HCT116 (cell line): ENCODE results near the gene METTL15. TPM values are rescaled to one million over a fixed set of nuclear protein-coding genes. Genes with fewer than 3 reads are reported as not detected.

Source experiments
- ATAC-seq: fragments of 200-7000 bp; cut with Tn5 transposase; 2 replicates; pipeline ENCODE4 v1.9.1; 2020; ENCODE audit warnings: mild to moderate bottlenecking, moderate library complexity
- BruUV-seq: library from RNA; stranded (reverse); fragments of 400-500 nt; replicated peaks from 2 replicates; lab custom pipeline; 2021; lab: Mats Ljungman, UMichigan
- CTCF ChIA-PET: fragments of 300-600 bp; sonication (Branson Sonifier 250); formaldehyde crosslinking; loops from one replicate; lab custom pipeline; 2021; ENCODE audit warnings: antibody characterized with exemption; lab: Charles Lee
- POLR2A ChIA-PET: fragments of 300-600, 350-600 bp; sonication (Branson Sonifier 250); formaldehyde crosslinking; loops from one replicate; lab custom pipeline; 2021; ENCODE audit warnings: antibody characterized with exemption; lab: Charles Lee
- RAD21 ChIA-PET, 2 experiments: fragments of 300-600 bp; sonication (Branson Sonifier 250); formaldehyde crosslinking; loops; one replicate each; lab custom pipeline; 2023; ENCODE audit warnings: low total read pairs in 2 of 2; ENCODE audit not compliant: uncharacterized antibody in 2 of 2, unreplicated experiment in 2 of 2, low non-redundant PET in 1 of 2; lab: Charles Lee
- DNase-seq: peaks from one replicate; pipeline ENCODE4 v3.0.0-alpha.2; 2010; ENCODE audit warnings: low read depth, low spot score
- H2AFZ ChIP-seq: fragments of 200-600 bp; shearing (Covaris generic), sonication (generic); 2 replicates; pipeline ENCODE4 v1.6.1; 2017; ENCODE audit warnings: low read depth, mixed run types, mixed read lengths, antibody characterized with exemption, low read length; ENCODE audit not compliant: poor library complexity, severe bottlenecking
- H3K27ac ChIP-seq: 2 replicates; pipeline ENCODE4 v1.5.1; 2012; ENCODE audit warnings: low read depth, low read length
- H3K27me3 ChIP-seq: fragments of 200-600 bp; sonication (generic); 2 replicates; pipeline ENCODE4 v1.6.1; 2016; ENCODE audit warnings: mixed run types, low read length, mixed read lengths; ENCODE audit not compliant: insufficient read depth
- H3K36me3 ChIP-seq, 2 experiments: fragments of 200-500 bp in 1 of 2; fragments of 200-600 bp in 1 of 2; sonication (Bioruptor generic) in 1 of 2; sonication (generic) in 1 of 2; 2 replicates each; pipeline versions ENCODE4 v1.5.1 to v1.6.1; 2014 to 2016; ENCODE audit warnings: low read length in 2 of 2, inconsistent platforms in 1 of 2, mixed read lengths in 1 of 2, mixed run types in 1 of 2; ENCODE audit not compliant: insufficient read depth in 2 of 2, control insufficient read depth in 1 of 2
- H3K4me1 ChIP-seq, 2 experiments: fragments of 200-600 bp in 1 of 2; sonication (generic) in 1 of 2; 2 replicates each; pipeline versions ENCODE4 v1.5.1 to v1.6.1; 2012 to 2017; ENCODE audit warnings: low read length in 2 of 2, inconsistent platforms in 1 of 2, mild to moderate bottlenecking in 1 of 2, mixed read lengths in 1 of 2, mixed run types in 1 of 2, moderate library complexity in 1 of 2; ENCODE audit not compliant: insufficient read depth in 2 of 2, control insufficient read depth in 1 of 2
- H3K4me2 ChIP-seq: fragments of 200-600 bp; sonication (generic); 2 replicates; pipeline ENCODE4 v1.6.1; 2017; ENCODE audit warnings: mixed run types, low read length, mixed read lengths
- H3K4me3 ChIP-seq, 2 experiments: fragments of 200-600 bp in 1 of 2; sonication (generic) in 1 of 2; replicated peaks in 1 of 2; 2 replicates each; pipeline ENCODE4 v1.5.1; 2011 to 2016; ENCODE audit warnings: low read length in 2 of 2, control low read depth in 1 of 2, low read depth in 1 of 2, mild to moderate bottlenecking in 1 of 2, mixed read lengths in 1 of 2, mixed run types in 1 of 2
- H3K79me2 ChIP-seq: fragments of 200-600 bp; sonication (generic); 2 replicates; pipeline ENCODE4 v1.6.1; 2017; ENCODE audit warnings: mild to moderate bottlenecking, mixed run types, low read length, moderate library complexity, mixed read lengths; ENCODE audit not compliant: insufficient read depth
- H3K9ac ChIP-seq: fragments of 200-600 bp; sonication (generic); 2 replicates; pipeline ENCODE4 v1.6.1; 2016; ENCODE audit warnings: low read length, mixed read lengths
- H3K9me2 ChIP-seq: fragments of 200-600 bp; sonication (generic), shearing (Covaris generic); 2 replicates; pipeline ENCODE4 v1.6.1; 2017; ENCODE audit warnings: mixed run types, mild to moderate bottlenecking, moderate library complexity; ENCODE audit not compliant: insufficient read depth
- H3K9me3 ChIP-seq, 2 experiments: fragments of 200-500 bp in 1 of 2; fragments of 200-600 bp in 1 of 2; sonication (Bioruptor generic) in 1 of 2; sonication (generic) in 1 of 2; 2 replicates each; pipeline ENCODE4 v1.6.1; 2014 to 2017; ENCODE audit warnings: low read length in 2 of 2, mixed read lengths in 2 of 2, inconsistent platforms in 1 of 2, low read depth in 1 of 2, mild to moderate bottlenecking in 1 of 2, mixed run types in 1 of 2, moderate library complexity in 1 of 2; ENCODE audit not compliant: control insufficient read depth in 1 of 2, insufficient read depth in 1 of 2
- H4K20me1 ChIP-seq: fragments of 200-600 bp; sonication (generic), shearing (Covaris generic); 2 replicates; pipeline ENCODE4 v1.6.1; 2017; ENCODE audit warnings: mixed run types, mild to moderate bottlenecking, moderate library complexity; ENCODE audit not compliant: insufficient read depth
- CEBPB ChIP-seq: IDR thresholded peaks from 2 replicates; pipeline ENCODE4 v1.6.1; 2012; ENCODE audit warnings: low read depth
- EGR1 ChIP-seq: IDR thresholded peaks from 2 replicates; pipeline ENCODE4 v1.6.1; 2012; ENCODE audit warnings: low read depth
- EZH2phosphoT487 ChIP-seq: fragments of 200-600 bp; IDR thresholded peaks from 2 replicates; pipeline ENCODE4 v1.6.1; 2018; ENCODE audit warnings: antibody characterized with exemption, borderline replicate concordance
- FOSL1 ChIP-seq: IDR thresholded peaks from 2 replicates; pipeline ENCODE4 v1.6.1; 2012; ENCODE audit warnings: low read depth
- JUND ChIP-seq: IDR thresholded peaks from 2 replicates; pipeline ENCODE4 v1.6.1; 2012
- TCF7L2 ChIP-seq: IDR thresholded peaks from 2 replicates; pipeline ENCODE4 v1.7.0; 2011; ENCODE audit warnings: borderline replicate concordance, inconsistent platforms; ENCODE audit not compliant: insufficient read depth, insufficient read length; ENCODE audit errors: extremely low read depth
- ZNF274 ChIP-seq: fragments of 200-500 bp; sonication (Bioruptor generic); IDR thresholded peaks from 2 replicates; pipeline ENCODE4 v1.6.1; 2014; ENCODE audit warnings: mild to moderate bottlenecking, low read depth, low read length, inconsistent platforms
- intact Hi-C: fragments of 100-400 bp; cut with micrococcal nuclease; formaldehyde crosslinking; loops from 2 replicates; pipeline ENCODE4 v1.10.0; 2022
- total RNA-seq: library from RNA; stranded (reverse); gene quantifications from one replicate; pipeline ENCODE4 v1.2.1, GENCODE V29; 2021; ENCODE audit not compliant: unreplicated experiment
- TF ChIP-seq, protein P1 (sequence below): IDR thresholded peaks from 2 replicates; pipeline ENCODE4 v1.6.1; 2012
- TF ChIP-seq, protein P2 (sequence below): IDR thresholded peaks from 2 replicates; pipeline ENCODE4 v1.6.1; 2012; ENCODE audit warnings: low read depth

Gene METTL15
- total RNA-seq, 1 experiment from 2014 or later = 25.3 TPM

DNA sequence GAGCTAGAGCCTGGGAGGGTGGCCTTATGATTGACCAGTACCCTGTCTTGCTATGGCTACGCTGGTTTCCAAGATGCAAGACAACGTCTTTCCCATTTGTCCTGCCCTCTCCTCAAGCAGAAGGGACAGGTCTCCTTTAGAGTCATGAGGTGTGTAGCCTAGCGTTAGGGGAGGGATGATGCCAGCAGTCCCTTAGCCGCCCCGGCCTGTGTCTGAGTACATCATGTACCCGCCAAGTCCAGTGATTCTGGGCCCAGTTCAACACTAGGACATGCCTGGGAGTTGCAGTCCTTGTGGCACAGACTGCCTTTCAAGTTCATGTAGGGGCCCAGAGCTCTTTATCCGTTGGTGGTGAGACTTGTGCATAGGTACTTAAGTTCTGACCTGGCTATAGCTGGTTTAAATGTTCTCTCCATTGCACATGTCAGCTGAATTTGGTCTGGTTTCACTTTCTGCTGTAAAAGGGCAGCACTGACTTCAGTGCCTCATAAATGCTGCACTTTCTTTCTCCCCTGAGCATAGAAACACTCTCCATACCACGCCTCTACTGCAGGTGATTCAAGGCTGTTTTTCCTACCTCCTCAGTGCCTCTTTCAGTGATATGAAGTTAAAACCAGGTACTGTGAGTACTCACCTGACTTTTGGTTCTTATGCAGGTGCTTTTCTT, 151.1 kb downstream of the METTL15 start:
- H3K79me2 ChIP-seq = peaks cover 17% of the 10 kb centered on the region
- no peak overlapping the region for H3K4me2 ChIP-seq
- DNase-seq = no peak
- intact Hi-C loops = no loop called here
- ChIA-PET CTCF (no interaction called here), POLR2A (no interaction called here), RAD21 (no interaction called here)
- no TSS peak for BruUV-seq
- TF ChIP-seq, protein P1, sequence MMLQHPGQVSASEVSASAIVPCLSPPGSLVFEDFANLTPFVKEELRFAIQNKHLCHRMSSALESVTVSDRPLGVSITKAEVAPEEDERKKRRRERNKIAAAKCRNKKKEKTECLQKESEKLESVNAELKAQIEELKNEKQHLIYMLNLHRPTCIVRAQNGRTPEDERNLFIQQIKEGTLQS = no peak
- no peak for TF ChIP-seq EZH2phosphoT487
- no peak for TF ChIP-seq FOSL1
- TF ChIP-seq EGR1 = no peak
- no peak for TF ChIP-seq TCF7L2
- no peak for TF ChIP-seq CEBPB
- TF ChIP-seq ZNF274 = no peak
- no peak for TF ChIP-seq JUND
- TF ChIP-seq, protein P2, sequence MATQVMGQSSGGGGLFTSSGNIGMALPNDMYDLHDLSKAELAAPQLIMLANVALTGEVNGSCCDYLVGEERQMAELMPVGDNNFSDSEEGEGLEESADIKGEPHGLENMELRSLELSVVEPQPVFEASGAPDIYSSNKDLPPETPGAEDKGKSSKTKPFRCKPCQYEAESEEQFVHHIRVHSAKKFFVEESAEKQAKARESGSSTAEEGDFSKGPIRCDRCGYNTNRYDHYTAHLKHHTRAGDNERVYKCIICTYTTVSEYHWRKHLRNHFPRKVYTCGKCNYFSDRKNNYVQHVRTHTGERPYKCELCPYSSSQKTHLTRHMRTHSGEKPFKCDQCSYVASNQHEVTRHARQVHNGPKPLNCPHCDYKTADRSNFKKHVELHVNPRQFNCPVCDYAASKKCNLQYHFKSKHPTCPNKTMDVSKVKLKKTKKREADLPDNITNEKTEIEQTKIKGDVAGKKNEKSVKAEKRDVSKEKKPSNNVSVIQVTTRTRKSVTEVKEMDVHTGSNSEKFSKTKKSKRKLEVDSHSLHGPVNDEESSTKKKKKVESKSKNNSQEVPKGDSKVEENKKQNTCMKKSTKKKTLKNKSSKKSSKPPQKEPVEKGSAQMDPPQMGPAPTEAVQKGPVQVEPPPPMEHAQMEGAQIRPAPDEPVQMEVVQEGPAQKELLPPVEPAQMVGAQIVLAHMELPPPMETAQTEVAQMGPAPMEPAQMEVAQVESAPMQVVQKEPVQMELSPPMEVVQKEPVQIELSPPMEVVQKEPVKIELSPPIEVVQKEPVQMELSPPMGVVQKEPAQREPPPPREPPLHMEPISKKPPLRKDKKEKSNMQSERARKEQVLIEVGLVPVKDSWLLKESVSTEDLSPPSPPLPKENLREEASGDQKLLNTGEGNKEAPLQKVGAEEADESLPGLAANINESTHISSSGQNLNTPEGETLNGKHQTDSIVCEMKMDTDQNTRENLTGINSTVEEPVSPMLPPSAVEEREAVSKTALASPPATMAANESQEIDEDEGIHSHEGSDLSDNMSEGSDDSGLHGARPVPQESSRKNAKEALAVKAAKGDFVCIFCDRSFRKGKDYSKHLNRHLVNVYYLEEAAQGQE = no peak
- no peaks in the 10 kb centered on the region for H3K9me3 ChIP-seq
- H4K20me1 ChIP-seq = no peaks in the 10 kb centered on the region
- no peak overlapping the region for H3K27ac ChIP-seq
- no peak overlapping the region for H3K9ac ChIP-seq
- no peaks in the 10 kb centered on the region for H3K27me3 ChIP-seq
- H3K9me2 ChIP-seq = no peaks in the 10 kb centered on the region
- H3K4me3 ChIP-seq = no peak overlapping the region
- no peaks in the 10 kb centered on the region; a peak in 1 of 4 replicates for H3K4me1 ChIP-seq
- H3K36me3 ChIP-seq = no peaks in the 10 kb centered on the region
- no peak for ATAC-seq
- H2AFZ ChIP-seq = no peak overlapping the region
